ENCODE measurements around the gene STRN4. TPM values are rescaled to one million over a fixed set of nuclear protein-coding genes. Genes with fewer than 3 reads are reported as not detected.
"Not testable (repeated sequence)": the region's sequence is repeated elsewhere in the genome, so short reads cannot be mapped to it uniquely, and the experiment has no call there.

The STRN4 gene
- total RNA-seq, 2 experiments from 2014 or later: 68.0 to 115 TPM

GRCh38 chr19:46783670-46784069 lies 37.4 kb upstream of the STRN4 start:
- intact Hi-C loops (cut with micrococcal nuclease; ENCODE audit: unreplicated experiment): no loop called here
- H2AFZ ChIP-seq (ENCODE audit: low read length): no peak overlapping the region
- TF ChIP-seq, protein P1, sequence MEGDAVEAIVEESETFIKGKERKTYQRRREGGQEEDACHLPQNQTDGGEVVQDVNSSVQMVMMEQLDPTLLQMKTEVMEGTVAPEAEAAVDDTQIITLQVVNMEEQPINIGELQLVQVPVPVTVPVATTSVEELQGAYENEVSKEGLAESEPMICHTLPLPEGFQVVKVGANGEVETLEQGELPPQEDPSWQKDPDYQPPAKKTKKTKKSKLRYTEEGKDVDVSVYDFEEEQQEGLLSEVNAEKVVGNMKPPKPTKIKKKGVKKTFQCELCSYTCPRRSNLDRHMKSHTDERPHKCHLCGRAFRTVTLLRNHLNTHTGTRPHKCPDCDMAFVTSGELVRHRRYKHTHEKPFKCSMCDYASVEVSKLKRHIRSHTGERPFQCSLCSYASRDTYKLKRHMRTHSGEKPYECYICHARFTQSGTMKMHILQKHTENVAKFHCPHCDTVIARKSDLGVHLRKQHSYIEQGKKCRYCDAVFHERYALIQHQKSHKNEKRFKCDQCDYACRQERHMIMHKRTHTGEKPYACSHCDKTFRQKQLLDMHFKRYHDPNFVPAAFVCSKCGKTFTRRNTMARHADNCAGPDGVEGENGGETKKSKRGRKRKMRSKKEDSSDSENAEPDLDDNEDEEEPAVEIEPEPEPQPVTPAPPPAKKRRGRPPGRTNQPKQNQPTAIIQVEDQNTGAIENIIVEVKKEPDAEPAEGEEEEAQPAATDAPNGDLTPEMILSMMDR (conservative IDR thresholded peaks at IDR 0.05; ENCODE audit: low read length): no peak
- TF ChIP-seq EZH2phosphoT487 (IDR thresholded peaks at IDR 0.05; ENCODE audit: borderline replicate concordance, low read depth, low read length): no peak
- ChIA-PET CTCF (ENCODE audit: unreplicated experiment) (no interaction called here), POLR2A (no interaction called here)
- no peaks in the 10 kb centered on the region for H3K9me3 ChIP-seq (ENCODE audit: low read length)
- peaks cover 74% of the 10 kb centered on the region for H3K79me2 ChIP-seq (ENCODE audit: insufficient read depth, low read depth, low read length)
- H4K20me1 ChIP-seq (ENCODE audit: insufficient read depth, low read length): peaks cover 12% of the 10 kb centered on the region; the same call in 1 of the 2 replicates
- peaks cover 16% of the 10 kb centered on the region for H3K4me1 ChIP-seq (ENCODE audit: insufficient read depth, low read length, poor library complexity, severe bottlenecking)
- H3K4me3 ChIP-seq (ENCODE audit: low read depth, low read length, poor library complexity, severe bottlenecking): peak overlapping the region; percentile 87
- H3K4me2 ChIP-seq (ENCODE audit: low read length): peak overlapping the region; percentile 74
- no TSS peak for BruUV-seq (replicated peaks)
- peak overlapping the region; percentile 90 for H3K27ac ChIP-seq (ENCODE audit: low read depth, low read length, poor library complexity, severe bottlenecking)
- H3K9me2 ChIP-seq (ENCODE audit: insufficient read depth, low read length): no peaks in the 10 kb centered on the region
- no peak for DNase-seq (ENCODE audit: low spot score)
- H3K36me3 ChIP-seq (ENCODE audit: insufficient read depth, low read length): peaks cover 91% of the 10 kb centered on the region

GRCh38 chr19:46782355-46783019 lies 36.2 kb upstream of the STRN4 start:
- Histone ChIP-seq H3K4me1 (ENCODE audit: insufficient read depth, low read length, poor library complexity, severe bottlenecking) (peaks cover 15% of the 10 kb centered on the region), H3K27ac (ENCODE audit: low read depth, low read length, poor library complexity, severe bottlenecking) (no peak overlapping the region), H3K36me3 (ENCODE audit: insufficient read depth, low read length) (peaks cover 97% of the 10 kb centered on the region), H3K4me3 (ENCODE audit: low read depth, low read length, poor library complexity, severe bottlenecking) (no peak overlapping the region), H3K9me2 (ENCODE audit: insufficient read depth, low read length) (no peaks in the 10 kb centered on the region), H3K4me2 (ENCODE audit: low read length) (no peak overlapping the region), H3K9me3 (ENCODE audit: low read length) (no peaks in the 10 kb centered on the region), H4K20me1 (ENCODE audit: insufficient read depth, low read length) (peaks cover 12% of the 10 kb centered on the region; the same call in 1 of the 2 replicates), H2AFZ (ENCODE audit: low read length) (no peak overlapping the region), H3K79me2 (ENCODE audit: insufficient read depth, low read depth, low read length) (peaks cover 65% of the 10 kb centered on the region)
- CTCF ChIA-PET (ENCODE audit: unreplicated experiment): no interaction called here
- TF ChIP-seq, protein P1 (conservative IDR thresholded peaks at IDR 0.05; ENCODE audit: low read length): no peak
- TF ChIP-seq EZH2phosphoT487 (IDR thresholded peaks at IDR 0.05; ENCODE audit: borderline replicate concordance, low read depth, low read length): no peak
- no peak for DNase-seq (ENCODE audit: low spot score)
- POLR2A ChIA-PET: no interaction called here
- intact Hi-C loops (cut with micrococcal nuclease; ENCODE audit: unreplicated experiment): no loop called here
- no TSS peak for BruUV-seq (replicated peaks)

DNA sequence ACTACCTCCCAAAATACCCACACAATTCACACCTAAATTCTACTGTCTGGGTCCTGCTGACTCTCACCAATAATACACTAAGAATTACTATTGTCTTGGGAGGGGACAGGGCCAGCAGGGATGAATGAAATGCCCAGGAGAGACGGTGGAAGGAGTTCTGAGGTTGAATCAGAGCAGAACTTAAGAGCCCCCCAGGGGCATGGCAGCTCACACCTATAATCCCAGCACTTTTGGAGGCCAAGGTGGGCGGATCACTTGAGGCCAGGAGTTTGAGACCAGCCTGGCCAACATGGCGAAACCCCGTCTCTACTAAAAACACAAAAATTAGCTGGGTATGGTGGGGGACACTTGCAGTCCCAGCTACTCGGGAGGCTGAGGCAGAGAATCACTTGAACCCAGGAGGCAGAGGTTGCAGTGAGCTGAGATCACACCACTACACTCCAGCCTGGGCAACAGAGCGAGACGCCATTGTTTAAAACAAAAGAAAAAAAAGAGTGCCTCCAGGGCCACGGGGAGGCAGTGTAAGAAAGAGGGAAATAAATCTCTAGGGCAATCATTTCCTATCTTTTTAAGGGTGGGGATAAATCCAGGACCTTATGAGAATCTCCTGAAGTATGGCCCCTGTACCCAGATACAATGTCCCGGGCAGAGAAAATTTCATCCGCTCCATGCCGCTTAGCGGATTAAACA lies 31.9 kb upstream of the STRN4 start:
- BruUV-seq (replicated peaks); intact Hi-C loops (cut with micrococcal nuclease; ENCODE audit: unreplicated experiment); CTCF ChIA-PET (ENCODE audit: unreplicated experiment); H3K9me2 ChIP-seq (ENCODE audit: insufficient read depth, low read length); H2AFZ ChIP-seq (ENCODE audit: low read length); H3K4me3 ChIP-seq (ENCODE audit: low read depth, low read length, poor library complexity, severe bottlenecking); H3K27ac ChIP-seq (ENCODE audit: low read depth, low read length, poor library complexity, severe bottlenecking); H3K4me2 ChIP-seq (ENCODE audit: low read length); H3K9me3 ChIP-seq (ENCODE audit: low read length); H4K20me1 ChIP-seq (ENCODE audit: insufficient read depth, low read length); POLR2A ChIA-PET; H3K4me1 ChIP-seq (ENCODE audit: insufficient read depth, low read length, poor library complexity, severe bottlenecking); DNase-seq (ENCODE audit: low spot score): not testable (repeated sequence)
- Histone ChIP-seq H3K36me3 (ENCODE audit: insufficient read depth, low read length) (peaks cover 92% of the 10 kb centered on the region), H3K79me2 (ENCODE audit: insufficient read depth, low read depth, low read length) (peaks cover 21% of the 10 kb centered on the region; the same call in 1 of the 2 replicates)
- TF ChIP-seq, protein P1 (conservative IDR thresholded peaks at IDR 0.05; ENCODE audit: low read length): 0 out of 2 replicates have a peak, but pooled peaks have one; percentile 26

Measured in OCI-LY7 (cell line).